Thoracic aorta (tissue), 2 donors: ENCODE measurements around the gene GUCA1A. TPM values are rescaled to one million over a fixed set of nuclear protein-coding genes. Genes with fewer than 3 reads are reported as not detected.
A peak's percentile ranks its signal among the peaks of the same experiment; 100 is the strongest.
"Not testable (repeated sequence)": the region's sequence is repeated elsewhere in the genome, so short reads cannot be mapped to it uniquely, and the experiment has no call there.

Experiments
- ATAC-seq: fragments of 150-250 bp; one replicate; pipeline ENCODE4 v1.8.0; 2017; ENCODE audit warnings: low read depth; ENCODE audit not compliant: insufficient number of reproducible peaks, low FRiP score
- DNase-seq: peaks from one replicate; pipeline ENCODE4 v3.0.0-alpha.2; 2020; ENCODE audit warnings: low spot score
- H3K27ac ChIP-seq, 2 donors: fragments of 200-600 bp; sonication (generic); 1 replicate in 1 of 2; 2 replicates in 1 of 2; pipeline ENCODE4 v1.5.1; 2016; ENCODE audit warnings: mild to moderate bottlenecking in 2 of 2, moderate library complexity in 2 of 2
- H3K27me3 ChIP-seq: fragments of 200-600 bp; sonication (generic); replicated peaks from 2 replicates; pipeline ENCODE4 v1.6.0; 2016; ENCODE audit warnings: mild to moderate bottlenecking; ENCODE audit not compliant: insufficient read depth
- H3K36me3 ChIP-seq: fragments of 200-600 bp; sonication (generic); one replicate; pipeline ENCODE4 v1.5.1; 2016
- H3K4me1 ChIP-seq, 2 donors: fragments of 200-600 bp; sonication (generic); 1 replicate in 1 of 2; 2 replicates in 1 of 2; pipeline versions ENCODE4 v1.5.1 to v1.6.0; 2016; ENCODE audit warnings: low read depth in 2 of 2, mild to moderate bottlenecking in 1 of 2; ENCODE audit not compliant: control insufficient read depth in 1 of 2
- H3K4me3 ChIP-seq: fragments of 200-600 bp; sonication (generic); 2 replicates; pipeline ENCODE4 v1.5.1; 2016; ENCODE audit warnings: mild to moderate bottlenecking
- H3K9me3 ChIP-seq: fragments of 200-600 bp; sonication (generic); 2 replicates; pipeline ENCODE4 v1.5.1; 2016
- total RNA-seq, 2 donors: library from RNA; depleted of rRNA; stranded (reverse); fragments of >200 nt; gene quantifications; one replicate each; pipeline versions ENCODE4 v1.1.0 to v1.2.3, GENCODE V29; 2016
- TF ChIP-seq, protein P1 (sequence below): fragments of 200-600 bp; sonication (generic); IDR thresholded peaks from one replicate; pipeline ENCODE4 v1.5.1; 2019; ENCODE audit warnings: antibody characterized with exemption

GUCA1A gene
- total RNA-seq, 2 donors from 2014 or later = not detected

DNA sequence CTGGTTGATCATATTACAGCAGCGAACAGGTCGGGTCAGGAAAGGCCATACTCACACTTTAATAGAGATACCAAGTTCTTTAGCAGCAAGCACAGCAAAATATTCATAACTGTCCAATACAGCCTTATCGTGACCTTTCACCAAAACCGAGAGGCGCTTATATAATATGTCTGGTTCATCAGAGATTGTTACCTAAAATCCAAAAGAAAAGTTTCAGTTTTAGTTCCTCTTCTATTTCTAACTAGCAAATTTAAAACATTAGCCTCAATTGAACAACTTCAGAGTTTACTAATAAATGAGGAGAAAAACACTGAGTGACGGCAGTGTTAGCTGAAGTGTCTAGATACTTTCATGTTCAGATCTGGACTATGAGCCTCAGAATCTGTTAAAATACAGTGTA, 38.6 kb downstream of the GUCA1A start:
- DNase-seq (no peak), ATAC-seq (no peak)
- H3K4me1 ChIP-seq = peaks cover 4 to 8% of the 10 kb centered on the region in 2 donors
- no peaks in the 10 kb centered on the region for H3K9me3 ChIP-seq
- H3K36me3 ChIP-seq = peaks cover 37% of the 10 kb centered on the region
- H3K27me3 ChIP-seq = no peaks in the 10 kb centered on the region
- no peak overlapping the region for H3K27ac ChIP-seq
- no peak overlapping the region for H3K4me3 ChIP-seq
- TF ChIP-seq, protein P1, sequence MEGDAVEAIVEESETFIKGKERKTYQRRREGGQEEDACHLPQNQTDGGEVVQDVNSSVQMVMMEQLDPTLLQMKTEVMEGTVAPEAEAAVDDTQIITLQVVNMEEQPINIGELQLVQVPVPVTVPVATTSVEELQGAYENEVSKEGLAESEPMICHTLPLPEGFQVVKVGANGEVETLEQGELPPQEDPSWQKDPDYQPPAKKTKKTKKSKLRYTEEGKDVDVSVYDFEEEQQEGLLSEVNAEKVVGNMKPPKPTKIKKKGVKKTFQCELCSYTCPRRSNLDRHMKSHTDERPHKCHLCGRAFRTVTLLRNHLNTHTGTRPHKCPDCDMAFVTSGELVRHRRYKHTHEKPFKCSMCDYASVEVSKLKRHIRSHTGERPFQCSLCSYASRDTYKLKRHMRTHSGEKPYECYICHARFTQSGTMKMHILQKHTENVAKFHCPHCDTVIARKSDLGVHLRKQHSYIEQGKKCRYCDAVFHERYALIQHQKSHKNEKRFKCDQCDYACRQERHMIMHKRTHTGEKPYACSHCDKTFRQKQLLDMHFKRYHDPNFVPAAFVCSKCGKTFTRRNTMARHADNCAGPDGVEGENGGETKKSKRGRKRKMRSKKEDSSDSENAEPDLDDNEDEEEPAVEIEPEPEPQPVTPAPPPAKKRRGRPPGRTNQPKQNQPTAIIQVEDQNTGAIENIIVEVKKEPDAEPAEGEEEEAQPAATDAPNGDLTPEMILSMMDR = no peak

DNA sequence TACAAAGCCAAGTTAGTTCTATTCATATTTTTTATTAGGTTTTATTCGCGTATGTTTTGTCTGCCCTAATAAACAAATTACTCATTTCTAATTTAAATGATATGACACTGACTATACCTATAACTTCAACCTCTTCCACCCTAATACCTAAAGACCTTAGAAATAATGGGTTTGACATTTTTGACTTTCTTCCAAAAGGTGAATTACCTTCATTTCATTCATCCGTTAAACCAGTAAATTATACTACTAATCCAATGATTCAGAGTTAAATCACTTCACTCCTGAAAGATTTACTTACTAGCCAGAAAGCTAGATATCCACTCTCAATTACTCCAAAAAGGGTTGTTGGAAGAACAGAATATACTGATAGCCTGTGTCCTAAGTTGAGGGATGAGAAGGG, 39.3 kb downstream of the GUCA1A start:
- H3K4me1 ChIP-seq = peaks cover 9 to 13% of the 10 kb centered on the region in 2 donors
- H3K9me3 ChIP-seq = no peaks in the 10 kb centered on the region
- H3K27me3 ChIP-seq = no peaks in the 10 kb centered on the region
- peaks cover 37% of the 10 kb centered on the region for H3K36me3 ChIP-seq
- TF ChIP-seq, protein P1 = no peak
- no peak overlapping the region for H3K4me3 ChIP-seq
- H3K27ac ChIP-seq = no peak overlapping the region
- no peak for DNase-seq
- ATAC-seq = no peak

DNA sequence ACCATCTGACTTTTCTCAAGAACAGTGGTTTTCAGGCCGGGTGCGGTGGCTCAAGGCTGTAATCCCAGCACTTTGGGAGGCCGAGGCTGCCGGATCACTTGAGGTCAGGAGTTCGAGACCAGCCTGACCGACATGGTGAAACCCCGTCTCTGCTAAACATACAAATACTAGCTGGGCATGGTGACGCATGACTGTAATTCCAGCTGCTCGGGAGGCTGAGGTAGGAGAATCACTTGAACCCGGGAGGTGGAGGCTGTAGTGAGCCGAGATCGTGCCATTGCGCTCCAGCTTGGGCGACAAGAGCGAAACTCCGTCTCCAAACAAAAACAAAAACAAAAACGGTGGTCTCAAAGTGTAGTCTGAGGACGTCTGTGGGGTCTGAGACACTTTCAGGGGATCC, 43.3 kb downstream of the GUCA1A start:
- H3K27me3 ChIP-seq, H3K9me3 ChIP-seq, H3K27ac ChIP-seq, ATAC-seq, DNase-seq: not testable (repeated sequence)
- Histone ChIP-seq H3K36me3 (peaks cover 11% of the 10 kb centered on the region), H3K4me3 (peak overlapping the region; percentile 98), H3K4me1 (peaks cover 9 to 17% of the 10 kb centered on the region in 2 donors)

DNA sequence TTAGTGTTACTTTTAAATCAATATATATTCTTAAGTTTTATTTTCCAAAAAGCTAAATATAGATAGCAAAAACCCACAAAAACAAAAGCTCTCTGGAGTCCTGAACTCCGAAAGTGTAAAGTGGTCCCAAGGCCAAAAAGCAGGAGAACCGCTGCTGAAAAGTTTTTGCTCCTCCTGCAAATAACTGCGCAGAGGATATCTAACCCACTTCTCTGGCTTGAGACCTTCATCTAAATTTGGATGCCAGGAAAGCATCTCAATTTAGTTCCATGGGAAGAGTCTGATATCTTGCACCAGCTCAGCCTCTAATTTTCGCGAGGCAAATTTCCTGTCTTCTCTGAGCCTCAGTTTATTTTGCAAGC, 44.0 kb downstream of the GUCA1A start:
- H3K27ac ChIP-seq = peak overlapping the region; percentile 79 to 80
- no peaks in the 10 kb centered on the region for H3K9me3 ChIP-seq
- H3K36me3 ChIP-seq = peaks cover 7% of the 10 kb centered on the region
- H3K4me3 ChIP-seq = peak overlapping the region; percentile 98
- TF ChIP-seq, protein P1 = no peak
- ATAC-seq (peak; percentile 13), DNase-seq (no peak)
- H3K4me1 ChIP-seq = peaks cover 9 to 17% of the 10 kb centered on the region in 2 donors
- H3K27me3 ChIP-seq = no peaks in the 10 kb centered on the region

DNA sequence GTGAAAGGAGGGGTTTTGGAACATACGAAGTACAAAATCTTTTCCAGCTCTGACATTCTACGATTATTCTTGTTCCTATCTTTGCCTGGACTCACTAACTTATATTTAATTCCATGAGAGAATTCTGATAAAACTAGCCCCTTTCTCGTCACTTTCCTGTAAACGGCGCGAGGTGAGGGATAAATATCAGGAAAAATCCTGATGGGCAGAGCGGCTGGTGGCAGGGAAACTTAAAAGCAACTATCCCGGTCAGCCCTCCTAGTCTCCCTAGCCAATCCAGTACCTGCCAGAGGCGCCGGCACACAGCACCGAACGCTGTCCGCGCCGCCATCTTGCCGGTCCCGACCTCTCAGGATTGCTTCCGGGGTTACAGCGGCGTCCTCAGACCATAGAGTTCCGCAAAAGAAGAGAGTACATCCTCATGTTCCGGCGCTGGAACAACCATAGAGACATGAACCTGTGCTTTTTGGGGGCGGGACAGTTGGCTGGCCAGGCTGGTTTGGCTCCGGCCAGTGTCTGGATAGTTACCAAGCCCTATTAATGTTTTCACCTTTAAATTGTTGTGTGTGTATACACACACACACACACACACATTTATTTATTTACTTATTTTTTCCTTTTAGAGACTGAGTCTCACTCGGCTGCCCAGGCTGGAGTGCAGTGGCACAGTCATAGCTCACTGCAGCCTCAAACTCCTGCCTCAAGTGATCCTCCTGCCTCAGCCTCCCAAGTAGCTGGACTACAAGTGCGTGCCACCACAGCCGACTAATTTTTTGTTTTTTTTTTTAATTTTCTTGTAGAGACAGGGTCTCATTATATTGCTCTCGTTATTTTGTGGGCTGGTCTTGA, 44.6 kb downstream of the GUCA1A start, which contains the start of gene MRPS10:
TSS of gene MRPS10 (minus strand) at position 343 of the 849 bp plus-strand sequence. CDS start at position 331, 12 bp downstream.
- no peaks in the 10 kb centered on the region for H3K27me3 ChIP-seq
- peak within 1 kb of the TSS; percentile 79 to 80 for H3K27ac ChIP-seq
- H3K4me3 ChIP-seq = peak within 1 kb of the TSS; percentile 98
- peaks cover 9 to 17% of the 10 kb centered on the region in 2 donors for H3K4me1 ChIP-seq
- peaks cover 4% of the 10 kb centered on the region for H3K36me3 ChIP-seq
- no peaks in the 10 kb centered on the region for H3K9me3 ChIP-seq
- TF ChIP-seq, protein P1 = no peak
- DNase-seq (peak; percentile 77), ATAC-seq (peak; percentile 94)
